Endothelial cell of umbilical vein (primary cell): ENCODE data around the gene CTIF. TPM values are rescaled to one million over a fixed set of nuclear protein-coding genes. Genes with fewer than 3 reads are reported as not detected.

Source experiments
- BruUV-seq: library from RNA; stranded (reverse); fragments of 400-500 nt; replicated peaks from 2 replicates; lab custom pipeline; 2021; lab: Mats Ljungman, UMichigan
- CTCF ChIA-PET: fragments of 300-600, 350-600 bp; sonication (Branson Sonifier 250); formaldehyde crosslinking; loops from one replicate; lab custom pipeline; 2021; ENCODE audit warnings: antibody characterized with exemption, inconsistent platforms; lab: Charles Lee
- POLR2A ChIA-PET: fragments of 300-600, 350-600 bp; sonication (Branson Sonifier 250); formaldehyde crosslinking; loops from one replicate; lab custom pipeline; 2021; ENCODE audit warnings: antibody characterized with exemption, inconsistent platforms; lab: Charles Lee
- DNase-seq: peaks from one replicate; pipeline ENCODE4 v3.0.0-alpha.2; 2011; ENCODE audit warnings: low read depth, low spot score
- FAIRE-seq: peaks from 2 replicates; lab custom pipeline; 2011; peaks lifted over from hg19 to GRCh38; lab: Jason Lieb, UNC
- H2AFZ ChIP-seq: 2 replicates; pipeline ENCODE4 v1.6.0; 2012; ENCODE audit warnings: low read depth, low read length, control low read depth, inconsistent platforms
- H3K27ac ChIP-seq: 2 replicates; pipeline ENCODE4 v1.5.1; 2011; ENCODE audit warnings: low read depth, mild to moderate bottlenecking, control low read depth, low read length, moderate library complexity; ENCODE audit not compliant: insufficient read depth
- H3K27me3 ChIP-seq, 2 experiments: 2 replicates each; pipeline versions ENCODE4 v1.6.0 to v1.6.1; 2011; ENCODE audit warnings: low read length in 2 of 2, mixed read lengths in 1 of 2; ENCODE audit not compliant: control insufficient read depth in 2 of 2, insufficient read depth in 2 of 2
- H3K36me3 ChIP-seq, 2 experiments: 2 replicates in 1 of 2; 3 replicates in 1 of 2; pipeline ENCODE4 v1.5.1; 2011; ENCODE audit warnings: low read length in 2 of 2, mild to moderate bottlenecking in 1 of 2, moderate library complexity in 1 of 2; ENCODE audit not compliant: control insufficient read depth in 2 of 2, insufficient read depth in 2 of 2; ENCODE audit errors: extremely low read depth in 1 of 2
- H3K4me1 ChIP-seq: 3 replicates; pipeline ENCODE4 v1.5.1; 2011; ENCODE audit warnings: mild to moderate bottlenecking, low read length; ENCODE audit not compliant: control insufficient read depth, insufficient read depth; ENCODE audit errors: extremely low read depth
- H3K4me2 ChIP-seq: 2 replicates; pipeline ENCODE4 v1.6.1; 2011; ENCODE audit warnings: low read length, control low read depth, mixed read lengths; ENCODE audit not compliant: insufficient read depth
- H3K4me3 ChIP-seq, 3 experiments: fragments of 200-600 bp in 1 of 3; sonication (generic), shearing (Covaris generic) in 1 of 3; replicated peaks in 1 of 3; 2 replicates each; pipeline ENCODE4 v1.5.1; 2011 to 2016; ENCODE audit warnings: control low read depth in 3 of 3, low read length in 3 of 3, mild to moderate bottlenecking in 2 of 3, inconsistent platforms in 1 of 3, low read depth in 1 of 3, moderate library complexity in 1 of 3; ENCODE audit not compliant: insufficient read depth in 1 of 3
- H3K79me2 ChIP-seq: 2 replicates; pipeline ENCODE4 v1.6.0; 2012; ENCODE audit warnings: low read length, inconsistent platforms; ENCODE audit not compliant: control insufficient read depth, insufficient read depth
- H3K9ac ChIP-seq: replicated peaks from 2 replicates; pipeline ENCODE3; 2011; ENCODE audit warnings: low read length, control low read depth; ENCODE audit not compliant: insufficient read depth; ENCODE audit errors: extremely low read depth
- H3K9me1 ChIP-seq: replicated peaks from 3 replicates; pipeline ENCODE4 v1.6.0; 2011; ENCODE audit warnings: mild to moderate bottlenecking, low read length; ENCODE audit not compliant: control insufficient read depth, insufficient read depth; ENCODE audit errors: extremely low read depth
- H3K9me3 ChIP-seq: replicated peaks from 2 replicates; pipeline ENCODE4 v1.5.1; 2012; ENCODE audit warnings: low read length, inconsistent platforms; ENCODE audit not compliant: control insufficient read depth, insufficient read depth
- H4K20me1 ChIP-seq: replicated peaks from 2 replicates; pipeline ENCODE3; 2011; ENCODE audit warnings: mild to moderate bottlenecking, low read length; ENCODE audit not compliant: control insufficient read depth, insufficient read depth; ENCODE audit errors: extremely low read depth
- CTCF ChIP-seq, 2 donors: IDR thresholded peaks; 1 replicate in 1 of 2; 2 replicates in 1 of 2; pipeline ENCODE4 v1.5.1; 2011; ENCODE audit warnings: low read length in 2 of 2, mild to moderate bottlenecking in 2 of 2, moderate library complexity in 2 of 2, control low read depth in 1 of 2, inconsistent platforms in 1 of 2, low read depth in 1 of 2; ENCODE audit not compliant: insufficient read depth in 1 of 2; ENCODE audit errors: extremely low read depth in 1 of 2
- EZH2 ChIP-seq: IDR thresholded peaks from 2 replicates; pipeline ENCODE4 v1.6.1; 2012; ENCODE audit warnings: borderline replicate concordance, low read depth, mild to moderate bottlenecking, moderate library complexity, low read length, inconsistent platforms; ENCODE audit not compliant: severe bottlenecking
- FOS ChIP-seq: IDR thresholded peaks from 2 replicates; pipeline ENCODE4 v1.6.1; 2011; ENCODE audit warnings: mild to moderate bottlenecking, low read length, moderate library complexity, borderline replicate concordance; ENCODE audit not compliant: insufficient read depth
- GATA2 ChIP-seq: IDR thresholded peaks from 2 replicates; pipeline ENCODE4 v1.7.0; 2011; ENCODE audit warnings: low read depth, mild to moderate bottlenecking, moderate library complexity, mixed read lengths, low read length; ENCODE audit not compliant: insufficient read length, insufficient read depth
- JUN ChIP-seq: IDR thresholded peaks from 2 replicates; pipeline ENCODE4 v1.6.1; 2011; ENCODE audit warnings: borderline replicate concordance, low read depth; ENCODE audit not compliant: insufficient read length, insufficient read depth
- MAX ChIP-seq: IDR thresholded peaks from 2 replicates; pipeline ENCODE4 v1.6.1; 2011; ENCODE audit not compliant: insufficient read depth, insufficient read length
- MYC ChIP-seq: IDR thresholded peaks from one replicate; pipeline ENCODE4 v1.6.1; 2011; ENCODE audit warnings: mild to moderate bottlenecking, low read depth, low read length
- POLR2A ChIP-seq: IDR thresholded peaks from 2 replicates; pipeline ENCODE4 v1.6.1; 2012; ENCODE audit warnings: low read depth, mild to moderate bottlenecking, control low read depth, low read length
- POLR2AphosphoS5 ChIP-seq: IDR thresholded peaks from 2 replicates; pipeline ENCODE4 v1.6.1; 2012; ENCODE audit warnings: low read depth, mild to moderate bottlenecking, control low read depth, low read length, moderate library complexity; ENCODE audit not compliant: insufficient read depth
- dilution Hi-C: fragments of 300-500 bp; cut with MboI; formaldehyde crosslinking; loops from one replicate; pipeline ENCODE4 v1.15.0; 2019; ENCODE audit warnings: low sequenced_read_pairs; ENCODE audit not compliant: extremely low pct_ligation_motif_present
- intact Hi-C: fragments of 100-400 bp; cut with micrococcal nuclease; formaldehyde crosslinking; loops from one replicate; pipeline ENCODE4 v1.10.0; 2022
- polyA plus RNA-seq, 4 experiments: library from polyadenylated mRNA; depleted of rRNA in 3 of 4; stranded (reverse) in 3 of 4; unstranded in 1 of 4; fragments of >200 nt; gene quantifications; 2 replicates each; pipeline versions ENCODE4 v1.2.1 to v1.2.3, GENCODE V29; 2011 to 2012; ENCODE audit warnings: missing spikeins in 1 of 4
- total RNA-seq: library from RNA; stranded (reverse); gene quantifications from 2 replicates; pipeline ENCODE4 v1.2.3, GENCODE V29; 2021

CTIF gene
- total and polyA plus RNA-seq, 2 donors (not counting 3 experiments of a cell fraction or from before 2014, with no cell fraction given) = 20.9 to 57.7 TPM

GRCh38 chr18:48765053-48765452 is 226.2 kb downstream of the CTIF start:
- H3K9ac ChIP-seq = no peak overlapping the region
- ChIA-PET POLR2A (no interaction called here), CTCF (interaction anchor here (1.1 kb wide), 1 partner anchor 46 kb away, joined by 3 read pairs; no protein-coding TSS in a partner anchor)
- FAIRE-seq (no peak), DNase-seq (no peak)
- H3K4me1 ChIP-seq = no peaks in the 10 kb centered on the region
- H3K27ac ChIP-seq = no peak overlapping the region
- peaks cover 0 to 6% of the 10 kb centered on the region in 2 experiments for H3K36me3 ChIP-seq
- no peak overlapping the region for H2AFZ ChIP-seq
- no TSS peak for BruUV-seq
- H3K79me2 ChIP-seq = no peaks in the 10 kb centered on the region
- no peaks in the 10 kb centered on the region for H3K9me1 ChIP-seq
- no peak for TF ChIP-seq POLR2A
- no peak for TF ChIP-seq JUN
- no peak for TF ChIP-seq MAX
- no peak for TF ChIP-seq POLR2AphosphoS5
- no peak for TF ChIP-seq EZH2
- no peak for TF ChIP-seq CTCF (IDR thresholded peaks at IDR 0.05; ENCODE audit: extremely low read depth in 1 of 2, insufficient read depth in 1 of 2, low read depth in 1 of 2, low read length in 2 of 2)
- TF ChIP-seq MYC = no peak
- TF ChIP-seq GATA2 = no peak
- TF ChIP-seq FOS = no peak
- intact Hi-C loops (no loop called here), dilution Hi-C loops (no loop called here)
- no peak overlapping the region for H3K4me3 ChIP-seq
- no peaks in the 10 kb centered on the region for H3K9me3 ChIP-seq
- no peaks in the 10 kb centered on the region for H3K27me3 ChIP-seq
- no peak overlapping the region for H3K4me2 ChIP-seq
- H4K20me1 ChIP-seq = no peaks in the 10 kb centered on the region
